Vagina (tissue), 2 donors: ENCODE data around the gene SULF2.
"Not testable (repeated sequence)": the region's sequence is repeated elsewhere in the genome, so short reads cannot be mapped to it uniquely, and the experiment has no call there.

Experiments
- POLR2A ChIP-seq, 2 donors: fragments of 450-650 bp; IDR thresholded peaks; one replicate each; pipeline ENCODE4 v1.6.1; 2017; ENCODE audit warnings: antibody characterized with exemption in 2 of 2, mild to moderate bottlenecking in 2 of 2, moderate library complexity in 2 of 2
- POLR2AphosphoS5 ChIP-seq, 2 donors: sonication (generic); formaldehyde crosslinking; IDR thresholded peaks; one replicate each; pipeline ENCODE4 v1.9.0; 2017; ENCODE audit warnings: antibody characterized with exemption in 2 of 2, mild to moderate bottlenecking in 2 of 2, low read depth in 1 of 2; ENCODE audit not compliant: insufficient read depth in 1 of 2
- TF ChIP-seq, protein P1 (sequence below), 3 experiments: fragments of 450-650 bp in 2 of 3; fragments of 200-600 bp in 1 of 3; sonication (generic) in 1 of 3; IDR thresholded peaks; one replicate each; pipeline ENCODE4 v1.5.1; 2017 to 2019; ENCODE audit warnings: antibody characterized with exemption in 3 of 3, mild to moderate bottlenecking in 2 of 3, moderate library complexity in 2 of 3

DNA sequence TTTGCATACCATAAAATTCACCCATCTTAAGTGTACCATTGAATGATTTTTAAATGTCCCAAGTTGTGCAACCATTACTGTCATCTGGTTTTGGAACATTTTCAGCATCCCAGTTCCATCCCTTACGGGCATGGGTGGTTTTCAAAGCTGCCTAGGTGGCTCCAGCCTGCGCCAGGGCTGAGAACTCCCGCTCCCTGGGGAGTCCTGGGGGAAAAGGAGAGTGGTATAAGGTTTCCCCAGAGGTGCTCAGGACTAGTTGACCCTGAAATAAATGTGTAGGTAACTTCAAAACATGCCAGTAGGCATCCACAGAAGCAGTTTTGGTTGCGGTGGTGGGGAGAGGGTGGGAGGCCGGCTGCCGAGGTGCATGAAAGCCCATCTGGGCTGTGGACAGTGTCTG is 9.0 kb upstream of the SULF2 start:
- TF ChIP-seq POLR2A (IDR thresholded peaks at IDR 0.05); POLR2AphosphoS5 (IDR thresholded peaks at IDR 0.05; ENCODE audit: insufficient read depth in 1 of 2, low read depth in 1 of 2): not testable (repeated sequence)
- TF ChIP-seq, protein P1, sequence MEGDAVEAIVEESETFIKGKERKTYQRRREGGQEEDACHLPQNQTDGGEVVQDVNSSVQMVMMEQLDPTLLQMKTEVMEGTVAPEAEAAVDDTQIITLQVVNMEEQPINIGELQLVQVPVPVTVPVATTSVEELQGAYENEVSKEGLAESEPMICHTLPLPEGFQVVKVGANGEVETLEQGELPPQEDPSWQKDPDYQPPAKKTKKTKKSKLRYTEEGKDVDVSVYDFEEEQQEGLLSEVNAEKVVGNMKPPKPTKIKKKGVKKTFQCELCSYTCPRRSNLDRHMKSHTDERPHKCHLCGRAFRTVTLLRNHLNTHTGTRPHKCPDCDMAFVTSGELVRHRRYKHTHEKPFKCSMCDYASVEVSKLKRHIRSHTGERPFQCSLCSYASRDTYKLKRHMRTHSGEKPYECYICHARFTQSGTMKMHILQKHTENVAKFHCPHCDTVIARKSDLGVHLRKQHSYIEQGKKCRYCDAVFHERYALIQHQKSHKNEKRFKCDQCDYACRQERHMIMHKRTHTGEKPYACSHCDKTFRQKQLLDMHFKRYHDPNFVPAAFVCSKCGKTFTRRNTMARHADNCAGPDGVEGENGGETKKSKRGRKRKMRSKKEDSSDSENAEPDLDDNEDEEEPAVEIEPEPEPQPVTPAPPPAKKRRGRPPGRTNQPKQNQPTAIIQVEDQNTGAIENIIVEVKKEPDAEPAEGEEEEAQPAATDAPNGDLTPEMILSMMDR (IDR thresholded peaks at IDR 0.05) = not testable (repeated sequence)
